ENCODE measurements around the gene MVK.

The MVK gene

DNA sequence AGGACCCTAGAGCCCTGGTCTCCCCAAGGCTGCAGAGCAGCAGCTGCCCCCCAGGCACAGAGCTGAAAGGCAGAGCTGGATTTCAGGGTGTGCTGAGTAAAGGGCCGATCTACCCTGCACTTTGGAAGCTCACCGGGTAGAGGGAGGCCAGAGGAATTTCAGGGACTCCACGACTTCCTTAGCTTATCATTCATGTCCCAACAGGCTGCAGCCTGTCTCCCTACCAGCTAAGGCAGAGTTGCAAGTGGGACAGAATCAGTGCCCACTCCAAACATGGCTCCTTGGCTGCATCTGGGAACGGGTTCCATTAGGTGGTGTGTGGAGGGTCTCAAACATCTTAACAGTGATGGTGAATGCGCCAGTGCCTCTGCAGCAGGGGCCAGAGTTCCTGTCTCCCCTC, 27.8 kb upstream of the MVK start:
- DNase-seq (ENCODE audit: low spot score) = no peak

DNA sequence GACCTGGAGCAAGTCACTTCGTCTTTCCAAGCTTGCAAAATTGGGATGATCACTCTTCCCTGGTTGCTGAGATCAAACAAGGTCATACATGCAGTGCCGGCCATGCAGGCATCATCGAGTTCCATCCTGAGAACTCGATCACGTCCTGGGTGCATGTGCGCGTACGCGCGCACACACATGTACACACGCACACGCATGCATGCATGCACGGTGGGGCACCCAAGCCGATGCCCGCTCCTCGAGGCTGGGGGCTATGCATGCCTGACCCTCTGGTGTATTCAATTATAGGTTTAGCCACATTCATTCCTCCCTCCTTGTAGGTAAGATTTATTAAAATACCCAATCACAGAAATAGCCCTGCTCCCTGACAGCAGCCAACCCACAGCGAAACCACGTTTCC, 26.3 kb upstream of the MVK start:
- DNase-seq (ENCODE audit: low spot score) = no peak

- no peak for DNase-seq (ENCODE audit: low spot score)
Measured at GRCh38 chr12:109548258-109548657, 25.3 kb upstream of the MVK start.

GRCh38 chr12:109549613-109550270, 23.9 kb upstream of the MVK start:
- no peak for DNase-seq (ENCODE audit: low spot score)

GRCh38 chr12:109550281-109550680, 23.3 kb upstream of the MVK start:
- DNase-seq (ENCODE audit: low spot score) = no peak

DNA sequence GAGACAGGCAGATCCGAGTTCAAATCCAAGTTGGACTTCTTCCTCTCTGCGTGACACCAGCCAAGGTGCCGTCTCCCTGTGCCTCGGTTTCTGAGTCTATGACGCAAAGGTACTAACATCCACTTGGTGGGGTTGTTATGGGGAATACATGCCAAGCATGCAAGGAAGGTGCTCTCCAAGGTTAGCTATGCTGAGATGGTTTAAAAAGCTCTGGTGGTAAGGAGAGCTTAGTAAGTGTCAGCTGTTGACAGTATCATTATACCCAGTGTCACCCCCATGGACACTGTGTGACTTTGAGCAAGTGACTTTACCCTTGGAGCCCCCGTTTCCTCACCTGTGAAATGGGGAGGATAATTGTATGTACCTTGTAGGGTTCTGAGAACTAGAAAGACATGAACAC, 22.5 kb upstream of the MVK start:
- no peak for DNase-seq (ENCODE audit: low spot score)

GRCh38 chr12:109552971-109553370, 20.6 kb upstream of the MVK start:
- no peak for DNase-seq (ENCODE audit: low spot score)

- DNase-seq (ENCODE audit: low spot score) = no peak
Measured at GRCh38 chr12:109553483-109553882, 20.1 kb upstream of the MVK start.

DNA sequence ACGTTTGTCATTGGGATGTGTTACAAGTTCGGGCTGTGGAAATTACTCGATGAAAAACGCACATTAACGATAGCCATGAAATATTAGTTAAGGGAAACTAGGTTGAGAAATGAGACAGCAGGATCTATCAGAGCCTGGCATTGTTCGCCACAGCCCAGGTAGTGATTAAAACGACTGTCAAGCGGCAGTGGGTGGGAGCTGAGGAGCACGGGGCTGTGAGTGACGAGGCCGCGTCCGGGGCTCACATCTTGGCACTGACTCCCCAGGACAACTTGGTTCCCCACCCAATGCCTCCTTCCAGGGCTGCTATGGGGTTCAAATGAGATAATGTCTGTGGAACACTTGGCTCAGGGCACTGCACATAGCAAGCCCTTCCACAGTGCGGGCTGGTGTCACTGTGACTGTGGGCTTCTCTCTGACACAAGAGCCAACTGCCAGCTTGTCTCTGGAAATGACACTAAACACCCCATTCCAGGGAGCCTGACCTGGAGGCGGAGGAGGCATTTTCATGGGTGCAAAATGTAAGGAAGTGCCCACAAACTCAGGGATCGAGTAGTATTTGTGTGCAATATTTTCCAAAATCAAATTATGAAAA, 19.6 kb upstream of the MVK start:
- no peak for DNase-seq (ENCODE audit: low spot score)

- no peak for DNase-seq (ENCODE audit: low spot score)
Measured at GRCh38 chr12:109554761-109555160, 18.8 kb upstream of the MVK start.

DNA sequence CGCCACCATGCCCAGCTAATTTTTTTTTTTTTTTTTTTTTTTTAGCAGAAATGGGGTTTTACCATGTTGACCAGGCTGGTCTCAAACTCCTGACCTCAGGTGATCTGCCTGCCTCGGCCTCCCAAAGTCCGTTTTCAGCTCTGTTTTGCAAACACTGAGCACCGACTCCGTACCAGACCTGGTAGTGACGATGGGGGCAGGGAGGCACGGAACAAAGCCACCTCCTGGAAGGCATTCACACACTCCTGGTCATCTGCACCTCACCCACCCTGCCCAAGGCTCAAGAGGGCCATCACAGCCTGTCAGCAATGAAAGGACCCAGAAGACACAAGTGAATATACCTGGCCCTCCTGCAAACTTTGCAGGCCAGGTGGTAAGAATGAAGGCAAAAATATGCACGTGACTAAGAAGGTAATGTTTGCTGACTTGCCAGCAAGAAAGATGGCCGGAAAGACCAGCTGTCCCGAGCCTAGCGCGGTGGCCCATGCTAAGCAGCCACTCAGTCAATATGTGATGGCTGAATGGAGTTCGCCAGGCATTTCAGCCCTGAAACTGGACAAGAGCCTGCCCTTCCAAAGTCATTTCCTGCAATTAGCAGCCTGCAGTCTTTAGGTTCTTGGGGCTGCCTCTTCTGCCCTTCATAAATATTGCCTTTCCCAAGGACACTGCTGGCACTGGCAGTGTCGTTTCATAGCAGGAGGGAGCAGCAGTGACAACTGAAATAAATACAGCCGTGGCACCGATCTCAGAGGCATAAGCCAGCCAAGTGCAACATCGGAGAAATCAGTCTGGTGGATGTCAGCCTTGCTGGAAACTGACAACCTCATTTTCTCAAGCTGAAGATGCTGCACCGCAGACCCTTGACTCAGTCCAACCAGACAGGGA, 17.9 kb upstream of the MVK start:
- DNase-seq (ENCODE audit: low spot score) = no peak

GRCh38 chr12:109557200-109557599, 16.4 kb upstream of the MVK start:
- no peak for DNase-seq (ENCODE audit: low spot score)

- DNase-seq (ENCODE audit: low spot score) = no peak
Measured at GRCh38 chr12:109557805-109558204, 15.8 kb upstream of the MVK start.

GRCh38 chr12:109558374-109559199, 15.0 kb upstream of the MVK start:
- no peak for DNase-seq (ENCODE audit: low spot score)

- DNase-seq (ENCODE audit: low spot score) = no peak
Measured at GRCh38 chr12:109559200-109559505, 14.4 kb upstream of the MVK start.

DNA sequence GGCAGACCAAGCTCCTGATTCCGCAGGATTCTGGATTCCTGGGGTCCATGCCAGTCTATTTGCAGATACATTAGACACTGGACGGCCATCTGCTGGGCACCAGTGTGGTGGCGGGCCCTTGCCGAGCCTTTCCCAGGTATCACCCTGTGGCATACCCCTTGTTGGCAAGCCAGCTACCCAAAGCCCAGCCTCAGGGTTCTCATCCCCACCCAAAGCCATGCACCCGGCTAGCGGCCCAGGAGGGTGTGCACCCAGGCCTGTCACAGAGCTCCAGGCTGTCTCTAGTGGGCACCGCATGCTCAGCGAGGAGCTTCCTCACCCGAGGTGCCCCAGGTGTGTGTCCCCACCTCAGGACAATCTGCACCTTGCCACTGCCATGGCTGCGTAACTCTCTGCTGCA, 14.0 kb upstream of the MVK start:
- no peak for DNase-seq (ENCODE audit: low spot score)

DNA sequence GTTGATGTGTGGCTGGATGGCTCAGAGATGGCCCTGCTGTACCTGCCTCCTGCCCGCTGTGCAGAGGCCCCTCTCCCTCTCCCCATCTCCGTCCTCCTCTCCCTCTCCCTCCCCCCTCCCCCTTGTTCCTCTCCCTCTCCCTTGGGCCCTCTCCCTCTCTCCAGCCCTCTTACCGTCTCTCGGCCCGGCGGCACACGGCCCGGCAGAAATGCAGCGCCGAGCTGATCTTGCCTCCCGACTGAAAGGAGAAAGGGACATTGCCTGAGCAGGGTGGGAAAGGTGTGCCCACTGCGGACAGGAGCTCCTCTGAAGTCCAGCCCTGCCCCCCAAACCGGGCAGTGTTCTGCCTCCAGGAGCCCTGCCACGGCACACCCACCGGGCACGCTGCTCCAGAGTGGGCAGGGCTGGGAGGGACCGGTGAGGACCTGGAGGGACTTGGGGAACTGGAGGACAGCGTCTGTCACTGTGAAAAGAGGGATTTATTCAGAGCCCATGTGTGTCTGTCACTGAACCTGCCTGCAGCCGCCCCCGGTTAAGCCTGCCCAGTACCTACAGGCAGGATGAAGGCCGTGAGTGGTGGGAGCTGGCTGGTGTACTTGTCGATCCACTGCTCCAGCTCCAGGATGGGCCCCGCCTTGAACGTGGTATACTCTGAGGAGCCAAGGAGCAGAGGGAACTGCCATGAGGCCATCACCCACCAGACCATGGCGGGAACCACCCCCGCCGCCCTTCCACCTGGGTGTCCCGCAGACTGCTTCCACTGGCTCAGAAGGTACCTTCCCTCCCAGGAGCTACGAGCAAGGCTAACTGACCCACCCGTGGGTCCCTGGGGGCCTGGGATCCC, 12.5 kb upstream of the MVK start:
- DNase-seq (ENCODE audit: low spot score) = no peak

GRCh38 chr12:109561711-109562030, 11.9 kb upstream of the MVK start:
- DNase-seq (ENCODE audit: low spot score) = no peak

DNA sequence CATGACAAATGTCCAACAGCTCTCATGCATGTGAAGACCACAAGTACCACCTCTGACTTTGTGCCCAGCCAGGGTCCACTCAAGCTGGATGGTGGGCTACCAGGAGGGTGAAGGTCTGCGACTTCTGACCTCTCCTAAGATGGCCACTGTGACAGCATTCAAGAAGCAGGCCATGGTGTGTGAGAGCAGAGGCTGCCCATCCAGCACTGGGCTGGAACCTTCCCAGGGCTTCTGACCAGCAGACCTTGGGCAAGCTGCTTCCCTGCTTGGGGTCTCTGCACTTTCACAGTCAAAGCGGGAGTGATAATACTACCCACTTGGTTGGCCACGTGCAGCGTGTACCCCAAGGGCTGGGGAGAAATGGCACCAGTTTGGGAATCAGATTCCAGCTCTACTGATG, 10.7 kb upstream of the MVK start:
- DNase-seq (ENCODE audit: low spot score) = no peak

- DNase-seq (ENCODE audit: low spot score) = no peak
Measured at GRCh38 chr12:109563291-109564284, 10.0 kb upstream of the MVK start.

- no peak for DNase-seq (ENCODE audit: low spot score)
Measured at GRCh38 chr12:109566424-109566823, 7.2 kb upstream of the MVK start.

All from pons (tissue), 1 donor.